22Rv1 (cell line): ENCODE data around the gene IFT122.

ENCODE experiments used
- CTCF ChIP-seq: fragments of 450-650 bp; IDR thresholded peaks from 2 replicates; pipeline ENCODE4 v1.5.1; 2017; ENCODE audit warnings: mild to moderate bottlenecking
- ZFX ChIP-seq: fragments of 450-650 bp; IDR thresholded peaks from 2 replicates; pipeline ENCODE4 v1.6.1; 2017; ENCODE audit warnings: antibody characterized with exemption, borderline replicate concordance

- TF ChIP-seq CTCF, result no peak
- TF ChIP-seq ZFX, result no peak
These were observed at the start of gene IFT122, which contains the start of gene MBD4 for GRCh38 chr3:129439817-129440617.
